ENCODE measurements around the gene LIN28B.
A peak's percentile ranks its signal among the peaks of the same experiment; 100 is the strongest.
"Not testable (repeated sequence)": the region's sequence is repeated elsewhere in the genome, so short reads cannot be mapped to it uniquely, and the experiment has no call there.

LIN28B gene

GRCh38 chr6:105075210-105075609 is 118.3 kb downstream of the LIN28B start:
- no peak for DNase-seq

DNA sequence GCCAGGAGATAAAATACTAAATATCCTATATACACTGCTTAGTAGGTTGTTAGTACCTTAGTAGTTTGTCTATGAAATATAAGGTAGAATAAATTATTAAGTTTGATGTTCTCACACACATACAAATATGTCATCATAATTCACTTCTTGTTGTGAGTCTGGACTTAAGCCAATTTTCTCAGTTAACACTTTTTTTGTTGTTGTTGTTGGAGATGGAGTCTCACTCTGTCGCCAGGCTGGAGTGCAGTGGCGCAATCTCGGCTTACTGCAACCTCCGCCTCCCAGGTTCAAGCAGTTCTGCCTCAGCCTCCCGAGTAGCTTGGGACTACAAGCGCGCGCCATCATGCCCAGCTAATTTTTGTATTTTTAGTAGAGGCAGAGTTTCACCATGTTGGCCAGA is 119.5 kb downstream of the LIN28B start:
- not testable (repeated sequence) for DNase-seq

DNA sequence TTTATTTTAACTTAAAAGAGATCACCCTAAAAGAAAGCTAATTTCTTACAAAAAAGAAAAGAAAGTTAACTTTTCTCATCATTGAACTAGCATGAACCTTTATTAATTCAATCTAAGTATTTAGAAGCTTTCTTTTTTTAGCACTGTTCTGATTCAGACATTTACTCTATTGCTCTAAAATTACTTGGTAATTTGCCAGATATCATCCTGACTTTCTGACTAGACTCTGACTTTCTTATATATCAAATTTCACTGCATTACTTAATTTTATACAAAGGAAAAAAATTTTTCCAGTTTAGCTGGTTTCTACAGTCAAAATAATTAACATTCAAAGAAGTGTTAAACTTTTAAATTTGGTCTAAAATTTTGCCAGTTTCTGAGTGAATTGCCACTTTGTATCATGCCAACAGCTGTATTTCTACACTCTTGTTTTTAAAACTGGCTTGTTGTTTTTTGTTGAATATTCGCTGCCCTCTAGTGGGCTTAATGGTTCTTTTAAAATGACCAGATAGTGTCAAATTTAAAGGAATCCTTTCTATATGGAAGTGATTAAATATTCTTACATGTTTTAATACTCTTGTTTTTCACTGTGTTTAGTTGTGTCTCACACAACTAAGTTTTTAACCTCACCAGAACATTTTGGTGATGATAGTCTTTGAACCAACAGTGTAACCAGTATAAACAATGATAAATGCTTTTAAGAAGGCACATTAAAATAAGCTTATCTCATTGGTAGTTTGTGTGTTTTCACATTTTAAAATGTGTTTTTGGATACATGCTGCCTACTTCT is 120.9 kb downstream of the LIN28B start:
- DNase-seq = peak; percentile 25

GRCh38 chr6:105078386-105078708 is 121.4 kb downstream of the LIN28B start:
- DNase-seq = no peak

DNA sequence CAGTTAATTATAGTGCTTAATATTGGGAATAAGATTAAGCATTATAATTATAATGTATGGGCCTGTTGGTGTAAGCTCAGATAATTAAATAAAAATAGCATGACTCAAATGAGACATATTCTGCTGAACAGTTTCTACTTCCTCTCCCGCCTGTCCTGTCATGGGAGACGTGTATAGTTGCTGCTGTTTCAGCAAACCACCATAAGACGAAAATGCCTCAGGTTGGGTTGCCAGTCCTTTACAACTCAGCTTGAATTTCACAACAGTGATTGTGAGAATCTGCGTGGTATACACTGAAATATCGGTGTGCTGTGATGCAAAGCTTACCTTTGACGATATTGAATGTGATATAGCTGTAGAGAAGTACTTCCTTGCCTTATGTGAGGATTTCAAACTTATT is 123.4 kb downstream of the LIN28B start:
- DNase-seq = no peak

- not testable (repeated sequence) for DNase-seq
Measured at GRCh38 chr6:105081662-105082061, 124.8 kb downstream of the LIN28B start.

DNA sequence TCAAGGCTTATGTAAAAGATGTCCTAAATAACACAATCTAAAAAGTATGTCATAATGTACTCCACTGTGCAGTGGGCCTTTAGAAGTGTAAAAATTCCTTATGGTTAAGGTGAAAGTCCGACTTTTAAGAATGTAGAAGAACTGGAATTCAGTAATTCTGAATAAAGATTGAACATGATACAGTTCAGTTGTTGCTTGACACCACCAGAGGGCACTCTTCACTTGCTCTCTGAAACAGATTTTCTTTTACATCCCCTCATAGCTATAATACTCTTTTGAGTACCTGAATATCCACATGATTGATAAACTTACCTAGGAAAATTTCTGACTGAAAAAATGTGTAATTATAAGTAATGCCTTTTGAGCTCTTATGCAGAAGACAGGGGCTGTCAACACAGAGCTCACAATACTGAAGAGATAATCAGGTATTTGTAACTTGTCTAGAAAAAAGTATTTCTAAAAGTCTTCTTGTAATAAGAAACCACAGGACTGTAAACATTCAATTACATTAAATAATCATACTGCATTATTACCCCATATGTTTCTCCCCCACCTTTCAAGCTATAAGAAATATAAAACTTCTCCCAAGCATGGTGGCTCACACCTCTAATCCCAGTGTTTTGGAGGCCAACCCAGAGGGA is 130.8 kb downstream of the LIN28B start:
- DNase-seq = no peak

GRCh38 chr6:105091140-105091829 is 134.4 kb downstream of the LIN28B start:
- no peak for DNase-seq

DNA sequence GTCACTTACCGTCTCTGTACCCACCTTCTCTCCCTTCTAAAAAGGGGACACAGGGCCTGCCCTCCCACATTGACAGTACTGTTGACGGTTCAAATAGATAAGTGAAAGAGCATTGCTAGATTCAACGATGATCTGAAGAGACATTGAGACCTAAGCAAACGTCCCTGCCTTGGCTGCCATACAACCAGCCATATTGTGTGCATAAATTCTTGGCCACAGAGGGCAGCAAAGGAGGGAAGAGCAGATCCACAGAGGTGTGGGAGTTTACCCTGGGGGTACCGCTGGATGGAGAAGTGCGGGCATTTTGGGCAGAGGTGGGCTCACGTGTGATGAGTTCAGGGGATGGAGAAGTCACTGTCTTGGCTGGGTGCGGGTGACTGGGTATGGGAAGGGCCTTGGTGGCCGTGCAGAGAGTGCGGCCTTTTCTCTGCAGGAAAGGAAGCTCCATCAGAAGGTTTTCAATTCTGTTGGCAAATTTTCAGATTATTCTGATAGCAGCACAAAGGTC is 137.3 kb downstream of the LIN28B start:
- DNase-seq = no peak

DNA sequence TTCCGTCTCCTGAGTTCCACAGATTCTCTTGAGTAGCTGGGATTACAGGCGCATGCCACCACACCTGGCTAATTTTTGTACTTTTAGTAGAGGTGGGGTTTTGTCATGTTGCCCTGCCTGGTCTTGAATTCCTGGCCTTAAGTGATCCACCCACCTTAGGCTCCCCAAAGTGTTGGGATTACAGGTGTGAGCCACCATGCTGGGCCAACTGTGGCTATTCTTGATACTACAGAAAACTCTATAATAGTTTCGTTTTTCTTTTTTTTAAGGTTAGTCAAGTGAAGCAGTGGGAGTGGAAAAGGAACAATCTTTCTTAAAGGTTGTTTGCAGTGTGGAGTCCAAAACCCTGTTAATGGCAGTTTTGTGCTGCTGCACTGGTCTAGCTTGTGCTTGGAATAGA is 138.2 kb downstream of the LIN28B start:
- no peak for DNase-seq

- DNase-seq = no peak
Measured at GRCh38 chr6:105097288-105097687, 140.4 kb downstream of the LIN28B start.

- no peak for DNase-seq
Measured at GRCh38 chr6:105099371-105099770, 142.5 kb downstream of the LIN28B start.

- DNase-seq = no peak
Measured at GRCh38 chr6:105102186-105102585, 145.3 kb downstream of the LIN28B start.

- no peak for DNase-seq
Measured at GRCh38 chr6:105105094-105105493, 148.2 kb downstream of the LIN28B start.

- no peak for DNase-seq
Measured at GRCh38 chr6:105106260-105106659, 149.4 kb downstream of the LIN28B start.

- DNase-seq = no peak
Measured at GRCh38 chr6:105107207-105107606, 150.3 kb downstream of the LIN28B start.

GRCh38 chr6:105108631-105109262 is 151.8 kb downstream of the LIN28B start:
- no peak for DNase-seq

- no peak for DNase-seq
Measured at GRCh38 chr6:105109955-105110895, 153.3 kb downstream of the LIN28B start.

GRCh38 chr6:105111105-105111504 is 154.2 kb downstream of the LIN28B start:
- DNase-seq = no peak

- DNase-seq = no peak
Measured at GRCh38 chr6:105111871-105112270, 155.0 kb downstream of the LIN28B start.

DNA sequence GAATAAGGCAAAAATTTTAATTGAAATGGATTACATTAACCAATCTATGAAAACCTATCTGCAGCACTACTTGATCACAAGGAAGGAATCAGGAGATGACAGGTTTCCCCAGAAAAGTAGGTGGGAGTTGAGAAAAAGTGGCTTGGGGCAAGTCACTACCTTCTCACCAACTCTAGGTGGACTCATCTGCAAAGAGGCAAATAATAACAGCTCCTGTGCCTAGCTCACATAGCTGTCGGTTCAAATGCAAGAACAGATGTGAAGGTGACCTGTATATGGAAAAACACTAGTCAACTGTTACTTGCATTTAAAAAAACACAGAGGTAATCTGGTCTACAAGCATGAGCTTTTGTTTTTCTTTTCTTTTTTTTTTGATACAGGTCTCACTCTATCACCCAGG is 155.7 kb downstream of the LIN28B start:
- DNase-seq = no peak

DNA sequence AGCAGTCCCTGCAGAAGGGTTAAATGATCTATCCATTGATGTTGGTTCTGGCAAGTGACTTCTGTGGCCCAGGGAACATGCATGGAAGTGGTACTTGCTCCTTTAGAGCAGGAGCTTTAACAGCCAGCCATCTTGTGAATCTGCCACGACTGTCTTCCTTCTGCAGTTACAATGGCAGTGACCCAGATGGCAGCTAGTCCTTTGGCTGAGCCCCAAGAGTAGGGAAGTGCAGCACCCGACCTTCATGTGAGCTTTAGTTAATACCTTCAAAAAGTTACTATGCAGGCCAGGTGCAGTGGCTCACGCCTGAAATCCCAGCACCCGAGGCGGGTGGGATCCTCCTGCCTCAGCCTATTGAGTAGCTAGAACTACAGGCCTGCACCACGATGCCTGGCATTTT is 156.5 kb downstream of the LIN28B start:
- DNase-seq = no peak
